Heart left ventricle (tissue), 16 donors: Measurements from ENCODE around the gene TMC5. TPM values are rescaled to one million over a fixed set of nuclear protein-coding genes. Genes with fewer than 3 reads are reported as not detected.

Experiments
- ATAC-seq, 4 donors: fragments of 200-7000 bp; cut with Tn5 transposase; one replicate each; pipeline ENCODE4 v1.9.1; 2020 to 2022; ENCODE audit warnings: moderate library complexity in 4 of 4, mild to moderate bottlenecking in 3 of 4, moderate number of reproducible peaks in 1 of 4
- DNase-seq, 5 donors: peaks; one replicate each; pipeline ENCODE4 v3.0.0-alpha.2; 2020
- H3K27ac ChIP-seq, 12 donors: fragments of 200-600 bp; sonication (generic) in 4 of 12; one replicate each; pipeline versions ENCODE4 v1.5.0 to v1.8.0; 2016 to 2022; ENCODE audit warnings: mild to moderate bottlenecking in 2 of 12
- H3K27me3 ChIP-seq, 9 donors: fragments of 200-600 bp; sonication (generic) in 2 of 9; one replicate each; pipeline versions ENCODE4 v1.5.1 to v1.8.0; 2016 to 2022; ENCODE audit warnings: mild to moderate bottlenecking in 3 of 9
- H3K36me3 ChIP-seq, 9 donors: fragments of 200-600 bp; sonication (generic) in 2 of 9; one replicate each; pipeline versions ENCODE4 v1.5.0 to v1.8.0; 2018 to 2022; ENCODE audit warnings: mild to moderate bottlenecking in 2 of 9
- H3K4me1 ChIP-seq, 12 donors: fragments of 200-600 bp; sonication (generic) in 4 of 12; one replicate each; pipeline versions ENCODE4 v1.5.0 to v1.8.0; 2016 to 2022; ENCODE audit warnings: mild to moderate bottlenecking in 3 of 12
- H3K4me3 ChIP-seq, 12 donors: fragments of 200-600 bp; sonication (generic) in 4 of 12; one replicate each; pipeline versions ENCODE4 v1.5.0 to v1.8.0; 2017 to 2022; ENCODE audit warnings: mild to moderate bottlenecking in 9 of 12, moderate library complexity in 4 of 12
- H3K9me3 ChIP-seq, 12 donors: fragments of 200-600 bp; sonication (generic) in 4 of 12; one replicate each; pipeline versions ENCODE4 v1.5.0 to v1.8.0; 2016 to 2022; ENCODE audit warnings: mild to moderate bottlenecking in 1 of 12
- POLR2A ChIP-seq, 2 donors: fragments of 450-650 bp; IDR thresholded peaks; one replicate each; pipeline ENCODE4 v1.6.1; 2017; ENCODE audit warnings: antibody characterized with exemption in 2 of 2, mild to moderate bottlenecking in 2 of 2, moderate library complexity in 2 of 2
- WGBS, 4 donors: extraction: QIAGEN DNeasy Blood & Tissue Kit in 2 of 4; methylation state at CpG; one replicate each; pipeline versions ENCODE4 v1.1.5 to v1.1.7; 2013 to 2018; 5-methylcytosine and 5-hydroxymethylcytosine counted together
- intact Hi-C, 10 donors: fragments of 100-400 bp; cut with DNase I; formaldehyde crosslinking; loops; one replicate each; pipeline versions ENCODE4 v1.11.1 to v1.14.2; 2022
- polyA plus RNA-seq, 2 donors: library from polyadenylated mRNA; stranded (reverse); fragments of 200-250 nt; gene quantifications; one replicate each; pipeline ENCODE4 v1.2.3, GENCODE V29; 2013
- total RNA-seq, 9 donors: library from RNA; depleted of rRNA in 2 of 9; stranded (reverse); fragments of >200 nt in 2 of 9; fragmentation: NEBNext Ultra II Directional in 3 of 9; extraction: Animal tissue kit (Norgen Biotek cat#: 25700) in 3 of 9; gene quantifications; one replicate each; pipeline versions ENCODE4 v1.1.0 to v1.2.4, GENCODE V29; 2016 to 2023
- TF ChIP-seq, protein P1 (sequence below), 12 donors: fragments of 200-600 bp; sonication (generic) in 4 of 12; IDR thresholded peaks; one replicate each; pipeline versions ENCODE4 v1.5.0 to v1.8.0; 2018 to 2022; ENCODE audit warnings: antibody characterized with exemption in 12 of 12, mild to moderate bottlenecking in 5 of 12
- donor health status: ischemic (EF 13 %, LVEDD 7.1; RV severe dilation, severe dysfunction).
- donor health status: healthy with polysubstance abuse.
- donor health status: DM: no; HTN: yes; CAD: no.
- donor health status: DM: no; HTN: no; CAD: no.
- donor health status: ischemic (EF 25% LVEDD 6.9; RV normal size, moderate dysfunction).
- donor health status: ischemic (EF 25% LVEDD 5.7; RV mildly dilated, moderate dysfunction).
- donor health status: healthy.
- donor health status: DM: yes; HTN: yes; CAD: no.
- donor health status: ischemic (EF 35%, LVEDD 5.7; RV mildly dilated, moderate dysfunction).
- donor health status: nonischemic (EF 11% LVEDD 7.7; RV severe dilation, severe dysfunction).
- donor health status: DM: yes; HTN: yes; CAD: no.
- donor health status: PGD.
- donor health status: ischemic (EF 29% LVEDD 5.4; RV normal size, mild dysfunction).
- donor health status: nonischemic (EF 23%, LVEDD 6.1; RV moderate dilation, normal function).

The TMC5 gene
- total and polyA plus RNA-seq, 11 donors = 1.8 TPM; not detected in 10

DNA sequence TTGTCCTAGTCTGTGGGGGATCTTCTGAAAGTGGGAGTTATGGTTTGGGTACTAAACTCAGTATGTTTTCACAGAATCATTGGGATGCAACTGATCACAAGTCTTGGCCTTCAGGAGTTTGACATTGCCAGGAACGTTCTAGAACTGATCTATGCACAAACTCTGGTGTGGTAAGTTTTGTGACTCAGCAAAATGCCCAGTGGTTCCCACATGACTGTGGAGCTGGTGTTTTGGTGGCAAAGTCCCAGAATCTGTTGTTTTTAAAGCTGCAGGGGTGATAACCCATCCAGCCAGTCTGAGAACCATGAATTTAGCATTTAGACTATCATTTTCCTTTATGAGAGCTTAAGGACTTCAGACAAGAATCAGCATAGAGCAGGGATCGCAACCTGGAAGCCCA is 63.6 kb downstream of the TMC5 start:
- no peak for TF ChIP-seq POLR2A (IDR thresholded peaks at IDR 0.05)
- TF ChIP-seq, protein P1, sequence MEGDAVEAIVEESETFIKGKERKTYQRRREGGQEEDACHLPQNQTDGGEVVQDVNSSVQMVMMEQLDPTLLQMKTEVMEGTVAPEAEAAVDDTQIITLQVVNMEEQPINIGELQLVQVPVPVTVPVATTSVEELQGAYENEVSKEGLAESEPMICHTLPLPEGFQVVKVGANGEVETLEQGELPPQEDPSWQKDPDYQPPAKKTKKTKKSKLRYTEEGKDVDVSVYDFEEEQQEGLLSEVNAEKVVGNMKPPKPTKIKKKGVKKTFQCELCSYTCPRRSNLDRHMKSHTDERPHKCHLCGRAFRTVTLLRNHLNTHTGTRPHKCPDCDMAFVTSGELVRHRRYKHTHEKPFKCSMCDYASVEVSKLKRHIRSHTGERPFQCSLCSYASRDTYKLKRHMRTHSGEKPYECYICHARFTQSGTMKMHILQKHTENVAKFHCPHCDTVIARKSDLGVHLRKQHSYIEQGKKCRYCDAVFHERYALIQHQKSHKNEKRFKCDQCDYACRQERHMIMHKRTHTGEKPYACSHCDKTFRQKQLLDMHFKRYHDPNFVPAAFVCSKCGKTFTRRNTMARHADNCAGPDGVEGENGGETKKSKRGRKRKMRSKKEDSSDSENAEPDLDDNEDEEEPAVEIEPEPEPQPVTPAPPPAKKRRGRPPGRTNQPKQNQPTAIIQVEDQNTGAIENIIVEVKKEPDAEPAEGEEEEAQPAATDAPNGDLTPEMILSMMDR (IDR thresholded peaks at IDR 0.05) = no peak
- Histone ChIP-seq H3K4me1 (no peaks in the 10 kb centered on the region), H3K27ac (no peak overlapping the region), H3K9me3 (no peaks in the 10 kb centered on the region), H3K4me3 (no peak overlapping the region), H3K27me3 (peaks cover 0 to 5% (median 0%) of the 10 kb centered on the region in 9 donors), H3K36me3 (no peaks in the 10 kb centered on the region)
- intact Hi-C loops = no loop called here
- whole genome bisulfite sequencing, 4 donors = 79 to 85% (median 80%) methylated on average over 2 of the region's 2 CpGs
- ATAC-seq (no peak), DNase-seq (no peak)

DNA sequence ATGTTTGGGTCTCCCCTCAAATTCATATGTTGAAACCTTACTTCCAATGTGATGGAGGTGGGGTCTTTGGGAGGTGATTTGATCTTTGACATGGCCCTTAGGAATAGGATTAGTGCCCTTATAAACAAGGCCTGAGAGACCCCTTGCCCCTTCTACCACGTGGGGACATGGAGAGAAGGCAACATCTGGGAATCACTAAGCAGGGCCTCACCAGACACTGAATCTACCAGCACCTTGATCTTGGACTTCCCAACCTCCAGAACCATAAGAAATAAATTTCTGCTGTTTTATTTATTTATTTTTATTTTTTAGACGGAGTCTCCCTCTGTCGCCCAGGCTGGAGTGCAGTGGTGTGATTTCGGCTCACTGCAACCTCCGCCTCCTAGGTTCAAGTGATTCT is 64.1 kb downstream of the TMC5 start:
- no peak for TF ChIP-seq POLR2A (IDR thresholded peaks at IDR 0.05)
- TF ChIP-seq, protein P1 (IDR thresholded peaks at IDR 0.05) = no peak
- intact Hi-C loops = no loop called here
- H3K9me3 ChIP-seq = no peaks in the 10 kb centered on the region
- ATAC-seq (no peak), DNase-seq (no peak)
- no peaks in the 10 kb centered on the region for H3K36me3 ChIP-seq
- H3K4me3 ChIP-seq = no peak overlapping the region
- WGBS, 4 donors = 82 to 91% (median 89%) methylated on average over 5 of the region's 5 CpGs
- H3K27ac ChIP-seq = no peak overlapping the region
- no peaks in the 10 kb centered on the region for H3K4me1 ChIP-seq
- peaks cover 0 to 5% (median 0%) of the 10 kb centered on the region in 9 donors for H3K27me3 ChIP-seq

DNA sequence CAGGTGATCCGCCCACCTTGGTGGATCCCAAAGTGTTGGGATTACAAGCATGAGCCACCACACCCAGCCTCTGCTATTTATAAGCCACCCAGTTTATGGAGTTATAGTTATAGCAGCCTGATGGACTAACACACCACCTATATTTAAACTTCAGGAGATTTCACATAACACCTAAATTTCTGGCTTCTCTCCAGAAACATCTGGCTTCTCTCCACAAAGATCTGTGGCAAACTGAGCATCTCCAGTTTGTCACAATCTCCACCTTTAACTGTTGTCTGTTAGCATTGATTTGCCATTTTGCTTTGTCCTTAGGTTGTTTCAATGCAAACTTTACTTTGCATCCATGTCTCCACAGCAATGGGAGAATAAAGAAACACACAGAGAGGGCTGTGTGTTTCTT is 64.6 kb downstream of the TMC5 start:
- Histone ChIP-seq H3K4me1 (no peaks in the 10 kb centered on the region), H3K9me3 (no peaks in the 10 kb centered on the region), H3K27ac (no peak overlapping the region), H3K36me3 (no peaks in the 10 kb centered on the region), H3K27me3 (peaks cover 0 to 5% (median 0%) of the 10 kb centered on the region in 9 donors), H3K4me3 (no peak overlapping the region)
- intact Hi-C loops = no loop called here
- WGBS, 4 donors = 85 to 100% (median 96%) methylated on average over 1 of the region's 1 CpG
- ATAC-seq (no peak), DNase-seq (no peak)
- TF ChIP-seq POLR2A (IDR thresholded peaks at IDR 0.05) = no peak
- TF ChIP-seq, protein P1 (IDR thresholded peaks at IDR 0.05) = no peak

DNA sequence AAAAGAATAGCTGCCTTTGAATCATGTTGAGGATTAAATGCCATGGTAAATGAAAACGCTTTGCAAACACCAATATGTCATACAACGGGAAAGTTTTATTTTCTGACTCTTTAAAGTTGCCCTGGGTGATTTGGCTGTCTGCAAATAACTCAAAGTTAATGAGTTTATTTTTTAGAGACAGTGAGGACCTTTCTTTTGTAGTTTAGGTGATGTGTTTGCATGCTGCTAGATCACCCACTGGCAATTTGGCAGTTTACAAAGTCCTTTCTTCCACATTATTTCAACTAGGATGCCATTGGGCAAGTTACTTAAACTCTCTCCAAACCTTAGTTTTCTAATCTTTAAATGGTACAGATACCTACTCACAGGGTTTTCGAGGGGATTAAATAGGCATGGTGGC is 66.4 kb downstream of the TMC5 start:
- ATAC-seq = no peak
- intact Hi-C loops = no loop called here
- 89 to 92% (median 91%) methylated on average over 3 of the region's 3 CpGs for WGBS, 4 donors

More for the DNA sequence above, 66.4 kb downstream of the TMC5 start:
- H3K36me3 ChIP-seq = no peaks in the 10 kb centered on the region
- H3K4me3 ChIP-seq = no peak overlapping the region
- peaks cover 0 to 5% (median 0%) of the 10 kb centered on the region in 9 donors for H3K27me3 ChIP-seq
- H3K27ac ChIP-seq = no peak overlapping the region
- DNase-seq = no peak
- H3K4me1 ChIP-seq = no peaks in the 10 kb centered on the region
- no peaks in the 10 kb centered on the region for H3K9me3 ChIP-seq
- no peak for TF ChIP-seq POLR2A (IDR thresholded peaks at IDR 0.05)
- TF ChIP-seq, protein P1 (IDR thresholded peaks at IDR 0.05) = no peak
